ENCODE measurements around the gene ZNF791.
"Not testable (repeated sequence)": the region's sequence is repeated elsewhere in the genome, so short reads cannot be mapped to it uniquely, and the experiment has no call there.

- TF ChIP-seq CTCF, POLR2A (IDR thresholded peaks at IDR 0.05): not testable (repeated sequence)
These were observed 44.3 kb upstream of the ZNF791 start for GRCh38 chr19:12566380-12566779.
